HCEC 1CT (cell line): Measurements from ENCODE around the gene RCAN2.
A peak's percentile ranks its signal among the peaks of the same experiment; 100 is the strongest.

Experiments
- DNase-seq: peaks from one replicate; pipeline ENCODE4 v3.0.0-alpha.2; 2017

Gene RCAN2

GRCh38 chr6:46207174-46207573 lies 284.1 kb downstream of the RCAN2 start:
- DNase-seq = no peak

GRCh38 chr6:46204880-46205650 lies 286.2 kb downstream of the RCAN2 start:
- DNase-seq = no peak

GRCh38 chr6:46203391-46204177 lies 287.7 kb downstream of the RCAN2 start:
- no peak for DNase-seq

GRCh38 chr6:46201702-46202101 lies 289.5 kb downstream of the RCAN2 start:
- DNase-seq = no peak

- no peak for DNase-seq
Measured at GRCh38 chr6:46199387-46199786, 291.9 kb downstream of the RCAN2 start.

- peak; percentile 57 for DNase-seq
Measured at GRCh38 chr6:46191961-46192360, 299.3 kb downstream of the RCAN2 start.

- DNase-seq = no peak
Measured at GRCh38 chr6:46190889-46191288, 300.4 kb downstream of the RCAN2 start.

- DNase-seq = no peak
Measured at GRCh38 chr6:46189726-46190125, 301.5 kb downstream of the RCAN2 start.

- DNase-seq = no peak
Measured at GRCh38 chr6:46186583-46186982, 304.7 kb downstream of the RCAN2 start.

- DNase-seq = peak; percentile 79
Measured at GRCh38 chr6:46184114-46184513, 307.1 kb downstream of the RCAN2 start.

- no peak for DNase-seq
Measured at GRCh38 chr6:46175976-46176375, 315.3 kb downstream of the RCAN2 start.

GRCh38 chr6:46175446-46175845 lies 315.8 kb downstream of the RCAN2 start:
- DNase-seq = no peak

GRCh38 chr6:46174904-46175303 lies 316.3 kb downstream of the RCAN2 start:
- DNase-seq = no peak

- DNase-seq = no peak
Measured at GRCh38 chr6:46172176-46172575, 319.1 kb downstream of the RCAN2 start.
